ENCODE data around the gene GRK4.
"Not testable (repeated sequence)": the region's sequence is repeated elsewhere in the genome, so short reads cannot be mapped to it uniquely, and the experiment has no call there.

Gene GRK4

DNA sequence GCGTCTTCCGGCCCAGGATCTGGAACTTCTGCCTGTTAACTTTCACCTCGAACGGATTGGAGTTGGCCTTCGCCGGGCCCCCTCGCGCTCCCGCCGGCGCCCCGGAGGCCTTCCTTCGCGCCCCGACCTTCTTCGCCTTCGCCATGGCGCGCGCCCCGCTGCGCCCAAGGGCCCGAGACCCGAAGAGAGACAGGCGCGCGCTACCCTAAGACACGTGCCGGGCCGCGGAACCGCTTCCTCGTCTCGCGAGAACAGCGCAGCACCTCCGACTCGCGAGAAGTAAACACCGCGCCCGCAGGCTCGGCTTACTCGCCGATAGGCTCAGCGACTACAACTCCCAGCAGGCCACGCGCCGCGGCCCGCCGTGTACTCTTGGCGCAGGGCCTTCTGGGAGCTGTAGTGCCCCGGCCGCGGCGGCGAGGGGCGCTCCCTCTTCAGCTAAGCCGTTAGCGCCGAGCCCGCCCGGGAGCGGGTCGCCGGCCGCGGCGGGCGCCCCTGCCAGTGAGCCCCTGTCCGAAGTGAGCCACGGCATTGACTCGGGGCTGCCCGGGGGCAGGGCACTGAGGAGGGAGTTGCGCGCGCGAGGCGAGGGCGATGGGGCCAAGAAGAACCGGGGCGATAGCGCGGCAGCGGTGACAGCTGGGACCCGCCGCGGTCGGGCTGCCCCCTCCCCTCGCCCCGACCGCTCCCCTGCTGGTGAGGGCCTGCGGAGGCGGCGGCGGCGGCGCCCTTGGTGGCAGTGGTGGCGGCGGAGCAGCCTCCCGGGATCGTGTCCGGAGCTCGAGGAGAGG lies at the start of gene GRK4, which contains the start of gene NOP14:
Gene GRK4 (plus strand): TSS at position 397 of the 791 bp plus-strand sequence. CDS start 500 bp downstream, outside the sequence.
Gene NOP14 (minus strand): TSS at position 232 of the 791 bp plus-strand sequence. CDS start 87 bp downstream, at position 145.
- peak; percentile 96 for DNase-seq

DNA sequence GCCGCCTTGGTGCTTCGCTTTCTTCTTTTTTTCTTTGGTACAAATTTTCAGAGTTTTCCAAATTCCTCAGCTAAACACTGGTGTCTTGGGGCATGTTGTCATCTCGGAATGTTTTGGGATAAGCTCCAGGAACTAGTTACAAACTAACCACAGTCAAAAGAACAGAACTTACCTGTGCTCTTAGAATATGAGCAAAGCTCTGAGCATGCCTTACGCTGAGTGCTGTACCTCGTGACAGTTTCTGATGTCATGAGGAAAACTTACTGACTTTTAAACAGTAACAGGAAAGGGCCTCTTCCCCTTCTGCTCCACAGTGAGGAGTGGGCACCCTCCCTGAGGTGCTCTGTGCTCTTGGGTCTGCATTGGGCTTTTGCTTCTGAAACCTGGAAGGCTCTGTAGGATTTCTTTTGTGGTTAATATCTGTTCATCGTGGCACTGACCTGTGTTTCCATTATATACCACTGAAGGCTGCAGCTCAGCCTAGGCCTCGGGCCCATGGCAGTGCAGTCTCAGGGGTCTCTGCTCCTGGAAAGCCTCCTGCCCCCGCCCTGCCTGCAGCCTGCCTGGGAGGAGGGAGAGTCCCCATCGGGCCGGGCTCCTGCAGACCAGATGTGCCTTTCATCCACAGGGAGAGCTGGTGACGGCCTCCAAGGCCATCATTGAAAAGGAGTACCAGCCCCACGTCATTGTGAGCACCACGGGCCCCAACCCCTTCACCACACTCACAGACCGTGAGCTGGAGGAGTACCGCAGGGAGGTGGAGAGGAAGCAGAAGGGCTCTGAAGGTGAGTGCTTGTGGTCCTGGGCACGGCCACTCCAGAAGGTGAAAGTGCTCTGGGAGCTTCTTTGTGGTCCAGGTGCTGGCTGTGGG lies 48.9 kb upstream of the GRK4 start:
- no peak for DNase-seq

DNA sequence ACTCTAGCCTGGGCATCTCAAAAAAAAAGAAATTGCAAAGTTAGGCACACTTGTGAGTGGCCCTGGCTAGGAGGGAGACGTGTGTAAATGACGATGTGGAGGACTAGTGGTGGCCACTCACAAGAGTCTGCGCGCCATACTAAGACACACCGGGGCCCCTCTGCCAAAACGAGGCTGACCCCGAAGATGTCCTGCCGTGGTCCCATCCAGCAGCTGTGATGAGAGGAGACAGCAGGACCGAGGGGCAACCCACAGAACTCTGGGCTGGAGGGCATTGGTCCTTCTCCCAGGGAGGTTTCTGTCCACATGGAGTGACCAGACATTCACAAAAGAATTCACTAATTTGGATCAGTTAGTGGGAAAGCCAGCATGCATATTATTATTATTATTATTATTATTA lies 47.6 kb upstream of the GRK4 start:
- DNase-seq: no peak

DNA sequence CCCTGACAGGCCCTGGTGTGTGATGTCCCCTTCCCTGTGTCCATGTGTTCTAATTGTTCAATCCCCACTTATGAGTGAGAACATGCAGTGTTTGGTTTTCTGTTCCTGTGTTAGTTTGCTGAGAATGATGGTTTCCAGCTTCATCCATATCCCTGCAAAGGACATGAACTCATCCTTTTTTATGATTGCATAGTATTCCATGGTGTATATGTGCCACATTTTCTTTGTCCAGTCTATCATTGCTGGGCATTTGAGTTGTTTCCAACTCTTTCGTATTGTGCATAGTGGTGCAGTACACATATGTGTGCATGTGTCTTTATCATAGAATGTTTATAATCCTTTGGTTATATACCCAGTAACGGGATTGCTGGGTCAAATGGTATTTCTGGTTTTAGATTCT lies 46.7 kb upstream of the GRK4 start:
- not testable (repeated sequence) for DNase-seq

DNA sequence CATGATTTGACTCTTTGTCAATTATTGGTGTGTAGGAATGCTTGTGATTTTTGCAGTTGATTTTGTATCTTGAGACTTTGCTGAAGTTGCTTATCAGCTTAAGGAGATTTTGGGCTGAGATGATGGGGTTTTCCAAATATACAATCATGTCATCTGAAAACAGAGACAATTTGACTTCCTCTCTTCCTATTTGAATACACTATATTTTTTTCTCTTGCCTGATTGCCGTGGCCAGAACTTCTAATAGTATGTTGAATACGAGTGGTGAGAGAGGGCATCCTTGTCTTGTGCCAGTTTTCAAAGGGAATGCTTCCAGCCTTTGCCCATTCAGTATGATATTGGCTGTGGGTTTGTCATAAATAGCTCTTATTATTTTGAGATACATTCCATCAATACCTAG lies 45.1 kb upstream of the GRK4 start:
- not testable (repeated sequence) for DNase-seq

DNA sequence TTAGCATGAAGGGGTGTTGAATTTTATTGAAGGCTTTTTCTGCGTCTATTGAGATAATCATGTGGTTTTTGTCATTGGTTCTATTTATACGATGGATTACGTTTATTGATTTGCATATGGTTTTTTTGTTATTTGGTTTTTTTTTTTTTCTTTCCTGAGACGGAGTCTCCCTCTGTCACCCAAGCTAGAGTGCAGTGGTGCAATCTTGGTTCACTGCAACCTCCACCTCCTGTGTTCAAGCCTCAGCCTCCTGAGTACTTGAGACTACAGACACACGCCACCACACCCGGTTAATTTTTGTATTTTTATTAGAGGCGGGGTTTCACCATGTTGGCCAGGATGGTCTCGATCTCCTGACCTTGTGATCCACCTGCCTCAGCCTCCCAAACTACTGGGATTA lies 44.7 kb upstream of the GRK4 start:
- not testable (repeated sequence) for DNase-seq

DNA sequence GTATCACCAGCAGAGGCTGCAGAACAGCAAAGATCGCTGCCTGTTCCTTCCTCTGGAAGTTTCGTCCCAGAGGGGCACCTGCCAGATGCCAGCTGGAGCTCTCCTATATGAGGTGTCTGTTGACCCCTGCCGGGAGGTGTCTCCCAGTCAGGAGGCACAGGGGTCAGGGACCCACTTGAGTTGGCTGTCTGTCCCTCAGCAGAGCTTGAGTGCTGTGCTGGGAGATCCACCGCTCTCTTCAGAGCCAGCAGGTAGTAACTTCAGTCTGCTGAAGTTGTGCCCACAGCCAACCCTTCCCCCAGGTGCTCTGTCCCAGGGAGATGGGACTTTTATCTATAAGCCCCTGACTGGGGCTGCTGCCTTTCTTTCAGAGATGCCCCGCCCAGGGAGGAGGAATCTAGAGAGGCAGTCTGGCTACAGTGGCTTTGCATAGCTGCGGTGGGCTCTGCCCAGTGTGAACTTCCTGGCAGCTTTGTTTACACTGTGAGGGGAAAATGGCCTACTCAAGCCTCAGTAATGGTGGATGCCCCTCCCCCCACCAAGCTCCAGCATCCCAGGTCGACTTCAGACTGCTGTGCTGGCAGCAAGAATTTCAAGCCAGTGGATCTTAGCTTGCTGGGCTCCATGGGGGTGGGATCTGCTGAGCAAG lies 40.8 kb upstream of the GRK4 start:
- DNase-seq: not testable (repeated sequence)

DNA sequence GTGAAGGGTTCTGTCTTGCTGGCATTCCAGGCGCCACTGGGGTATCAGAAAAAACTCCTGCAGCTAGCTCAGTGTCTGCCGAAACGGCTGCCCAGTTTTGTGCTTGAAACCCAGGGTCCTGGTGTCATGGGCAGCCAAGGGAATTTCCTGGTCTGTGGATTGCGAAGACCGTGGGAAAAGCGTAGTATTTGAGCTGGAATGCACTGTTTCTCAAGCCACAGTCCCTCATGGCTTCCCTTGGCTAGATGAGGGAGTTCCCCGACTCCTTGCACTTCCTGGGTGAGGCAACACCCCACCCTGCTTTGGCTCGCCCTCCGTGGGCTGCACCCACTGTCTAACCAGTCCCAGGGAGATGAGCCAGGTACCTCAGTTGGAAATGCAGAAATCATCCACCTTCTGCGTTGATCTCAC lies 40.2 kb upstream of the GRK4 start:
- no peak for DNase-seq

DNA sequence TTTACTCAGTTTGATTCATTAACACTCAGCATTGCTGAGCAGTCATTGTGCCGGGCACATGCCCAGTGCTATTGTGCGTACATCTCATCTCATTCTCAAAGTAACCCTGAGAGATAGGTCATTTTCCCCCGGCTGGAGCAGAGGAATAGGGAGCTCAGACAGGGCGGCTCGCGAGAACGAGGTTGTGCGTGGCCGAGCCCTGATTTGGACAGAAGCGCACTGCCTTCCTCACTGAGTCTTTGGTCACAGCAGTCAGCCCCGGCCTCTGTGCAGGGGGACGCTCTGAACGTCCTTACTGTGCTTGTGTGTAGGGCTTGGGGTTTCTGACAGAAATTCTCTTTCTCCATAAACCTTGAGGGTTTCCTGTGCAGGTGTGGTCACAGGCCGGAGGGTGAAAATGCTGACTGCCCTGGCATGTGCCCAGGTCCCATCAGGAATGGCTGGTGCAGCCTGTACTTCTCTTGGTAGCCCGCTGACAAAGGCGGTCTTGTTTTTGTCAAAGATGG lies 39.6 kb upstream of the GRK4 start:
- DNase-seq: no peak

DNA sequence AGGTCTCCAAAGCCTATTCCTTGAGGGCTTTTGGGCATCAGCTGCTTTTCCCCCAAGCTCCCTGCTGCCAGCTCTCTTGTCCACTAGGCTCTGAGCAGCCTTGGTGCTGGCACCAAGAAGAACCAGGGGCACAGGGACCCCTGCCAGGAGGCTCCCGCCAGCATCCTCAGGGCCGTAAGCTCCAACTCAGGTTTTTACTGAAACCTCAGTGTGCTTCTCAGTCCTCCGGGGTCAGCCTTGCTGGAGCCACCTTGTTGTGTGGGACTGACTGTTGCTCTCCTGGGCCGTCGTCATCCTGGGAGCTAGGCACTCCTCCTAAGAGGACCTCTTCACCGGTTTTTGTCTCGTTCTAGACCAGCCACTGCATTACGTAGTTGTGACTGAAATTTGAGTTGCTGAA lies 39.1 kb upstream of the GRK4 start:
- no peak for DNase-seq

DNA sequence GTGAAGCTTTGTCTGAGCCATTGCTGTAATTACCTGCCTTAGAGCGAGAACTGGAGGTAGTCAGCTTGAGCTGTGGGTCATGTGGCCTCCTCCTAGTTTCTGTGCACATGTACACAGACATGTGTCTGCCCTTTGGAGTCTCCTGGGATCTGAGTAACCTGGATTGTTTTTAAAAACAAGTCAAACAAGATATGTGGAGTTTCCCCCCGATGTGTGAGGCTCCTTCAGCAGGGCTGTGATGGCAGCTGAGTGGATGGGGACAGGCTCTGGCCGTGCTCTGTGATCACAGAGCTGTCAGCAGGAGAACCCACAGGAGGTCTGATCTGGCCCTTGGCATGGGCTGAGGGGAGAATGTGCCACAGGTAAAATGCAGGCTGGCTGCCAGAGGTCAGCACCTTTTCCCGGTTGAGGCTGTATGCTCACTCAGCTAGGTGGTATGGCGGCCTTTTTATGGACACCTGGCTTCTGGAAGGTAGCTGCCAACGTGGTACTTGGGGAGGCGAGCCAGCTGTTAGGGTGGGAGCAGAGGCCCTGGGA lies 38.5 kb upstream of the GRK4 start:
- DNase-seq: no peak

DNA sequence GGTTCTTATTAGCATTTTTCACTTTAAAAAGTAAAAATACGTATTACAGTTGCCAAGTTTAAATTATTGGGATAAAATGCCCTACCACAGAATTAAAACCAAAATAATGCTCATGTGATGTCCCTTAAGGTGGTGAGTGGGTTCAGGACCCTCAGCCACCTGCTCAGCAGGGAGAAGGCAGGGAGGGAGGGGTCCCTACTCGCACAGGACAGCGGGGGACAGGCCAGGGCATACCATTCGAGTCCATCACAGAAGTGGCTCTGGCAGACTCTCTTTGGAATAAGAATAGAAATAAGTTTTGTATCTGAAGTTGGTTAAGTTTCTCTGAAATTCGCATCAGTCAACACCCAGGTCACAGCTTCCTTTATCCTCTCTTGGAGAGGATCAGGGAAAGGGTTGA lies 37.9 kb upstream of the GRK4 start:
- no peak for DNase-seq

DNA sequence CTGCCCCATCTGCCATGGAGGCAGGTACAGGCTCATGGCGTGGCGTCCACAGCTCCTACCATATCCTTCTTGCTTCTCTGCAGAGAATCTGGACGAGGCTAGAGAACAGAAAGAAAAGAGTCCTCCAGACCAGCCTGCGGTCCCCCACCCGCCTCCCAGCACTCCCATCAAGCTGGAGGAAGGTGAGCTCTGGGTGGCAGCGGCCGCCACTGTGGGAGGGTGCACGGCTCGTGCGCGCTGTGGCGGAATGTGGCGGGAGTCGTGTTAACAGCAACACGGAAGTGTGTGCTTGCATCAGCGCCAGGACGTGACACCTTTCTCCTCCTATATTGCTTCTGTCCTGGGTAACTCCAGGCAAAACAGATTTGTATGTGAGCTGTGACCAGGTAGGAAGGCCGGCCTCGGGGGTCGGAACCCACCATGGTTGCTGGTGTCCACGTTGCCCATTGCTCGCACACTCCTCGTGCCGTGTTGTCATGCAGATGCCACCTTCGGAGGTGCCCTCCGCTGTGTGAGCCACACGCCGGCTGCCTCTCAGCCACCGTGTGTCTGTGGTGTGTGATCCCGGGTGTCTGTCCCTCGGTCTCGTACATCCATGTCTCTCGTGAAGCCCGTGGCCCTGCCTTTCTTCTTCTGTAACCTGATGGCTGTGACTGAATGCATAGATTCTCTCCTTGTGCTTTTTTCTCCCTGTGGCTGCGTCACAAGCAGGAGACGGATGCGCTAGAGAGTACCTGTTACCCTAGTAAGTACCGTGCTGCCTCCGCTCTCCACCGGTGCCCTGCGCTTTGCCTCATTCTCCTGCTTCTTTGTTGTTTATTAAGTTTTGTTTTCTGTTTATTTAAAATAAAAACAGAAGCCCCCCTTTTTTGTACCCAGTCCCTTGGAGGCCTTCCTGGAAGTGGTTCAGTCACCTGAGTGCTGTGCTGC lies 37.2 kb upstream of the GRK4 start:
- no peak for DNase-seq

DNA sequence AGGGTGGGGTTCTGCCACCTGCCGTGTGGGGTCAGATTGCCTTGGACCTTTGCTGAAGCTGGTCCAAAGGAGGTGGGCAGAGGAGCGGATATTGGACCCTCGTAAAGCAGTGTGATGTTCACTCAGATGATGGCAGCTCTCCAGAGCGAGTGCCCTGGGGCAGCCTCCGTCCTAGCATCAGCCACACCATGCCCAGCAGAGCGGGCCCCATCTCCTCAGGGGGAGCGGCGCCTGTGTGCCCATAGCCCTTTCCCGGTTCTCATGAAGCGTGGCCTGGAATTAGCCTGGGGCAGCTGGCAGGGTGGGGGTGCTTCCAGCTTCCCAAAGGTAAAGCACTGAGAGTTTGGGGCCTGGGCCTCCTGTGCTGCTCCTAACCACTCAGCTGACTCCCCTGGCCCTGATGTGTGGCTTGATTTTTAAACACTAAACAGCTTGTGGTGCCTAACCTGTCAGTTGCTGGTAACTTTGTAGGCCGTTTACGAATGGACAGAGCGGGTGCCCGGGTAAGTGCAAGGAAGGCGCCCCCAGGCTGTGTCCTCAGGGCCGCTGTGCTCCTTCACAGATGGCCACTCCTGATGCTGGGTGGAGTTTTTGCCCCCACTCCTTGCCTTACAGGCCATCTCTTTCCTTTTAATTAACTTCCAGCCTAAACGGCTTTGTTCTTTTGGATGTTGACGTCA lies 36.2 kb upstream of the GRK4 start:
- DNase-seq: no peak

DNA sequence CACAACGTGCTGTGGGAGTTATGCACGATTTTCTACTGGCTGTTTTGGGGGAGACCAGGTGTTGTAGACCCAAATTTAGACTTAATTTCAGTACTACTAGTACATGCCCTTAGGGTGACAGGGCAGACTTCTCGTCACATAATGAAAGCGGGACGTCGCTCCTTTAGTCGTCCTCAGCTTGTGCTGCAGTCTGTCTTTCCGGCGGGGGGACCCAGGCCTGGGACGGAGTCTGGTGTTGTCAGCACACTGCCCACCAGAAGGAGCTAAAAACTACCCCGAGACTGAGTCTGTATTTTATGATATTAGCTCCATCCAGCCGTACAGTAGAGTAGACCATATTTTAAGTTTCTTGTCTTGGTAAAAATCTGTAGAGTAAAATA lies 35.7 kb upstream of the GRK4 start:
- DNase-seq: no peak

DNA sequence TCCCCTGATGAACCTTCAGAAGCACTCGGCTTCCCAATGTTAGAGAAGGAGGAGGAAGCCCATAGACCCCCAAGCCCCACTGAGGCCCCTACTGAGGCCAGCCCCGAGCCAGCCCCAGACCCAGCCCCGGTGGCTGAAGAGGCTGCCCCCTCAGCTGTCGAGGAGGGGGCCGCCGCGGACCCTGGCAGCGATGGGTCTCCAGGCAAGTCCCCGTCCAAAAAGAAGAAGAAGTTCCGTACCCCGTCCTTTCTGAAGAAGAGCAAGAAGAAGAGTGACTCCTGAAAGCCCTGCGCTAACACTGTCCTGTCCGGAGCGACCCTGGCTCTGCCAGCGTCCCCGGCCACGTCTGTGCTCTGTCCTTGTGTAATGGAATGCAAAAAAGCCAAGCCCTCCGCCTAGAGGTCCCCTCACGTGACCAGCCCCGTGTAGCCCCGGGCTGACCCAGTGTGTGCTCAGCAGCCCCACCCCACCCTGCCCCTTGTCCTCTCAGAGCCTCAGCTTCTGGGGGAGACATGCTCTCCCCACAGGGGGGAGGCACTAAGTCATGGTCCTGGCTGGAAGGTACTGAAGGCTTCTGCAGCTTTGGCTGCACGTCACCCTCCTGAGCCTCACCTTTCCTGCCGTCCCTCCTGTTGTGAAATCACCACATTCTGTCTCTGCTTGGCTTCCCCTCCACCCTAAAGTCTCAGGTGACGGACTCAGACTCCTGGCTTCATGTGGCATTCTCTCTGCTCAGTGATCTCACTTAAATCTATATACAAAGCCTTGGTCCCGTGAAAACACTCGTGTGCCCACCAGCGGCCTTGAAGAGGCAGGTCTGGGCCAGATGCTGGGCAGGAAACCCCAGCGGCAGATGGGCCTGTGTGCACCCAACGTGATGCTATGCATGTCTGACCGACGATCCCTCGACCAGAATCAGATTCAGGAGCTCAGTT lies 34.9 kb upstream of the GRK4 start:
- DNase-seq: no peak

DNA sequence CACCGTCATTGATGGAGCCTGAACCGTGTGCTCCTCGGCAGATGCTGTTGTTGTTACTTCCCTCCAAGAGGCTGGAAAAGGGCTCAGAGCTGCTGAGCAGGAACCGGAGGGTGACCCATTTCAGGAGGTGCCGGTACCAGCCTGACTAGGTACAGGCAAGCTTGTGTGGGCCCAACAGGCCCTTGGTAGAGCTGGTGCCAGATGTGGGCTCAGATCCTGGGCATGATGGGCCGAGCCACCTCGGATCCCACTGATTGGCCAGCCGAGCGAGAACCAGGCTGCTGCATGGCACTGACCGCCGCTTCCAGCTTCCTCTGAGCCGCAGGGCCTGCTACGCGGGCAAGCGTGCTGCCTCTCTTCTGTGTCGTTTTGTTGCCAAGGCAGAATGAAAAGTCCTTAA lies 33.9 kb upstream of the GRK4 start:
- DNase-seq: no peak

DNA sequence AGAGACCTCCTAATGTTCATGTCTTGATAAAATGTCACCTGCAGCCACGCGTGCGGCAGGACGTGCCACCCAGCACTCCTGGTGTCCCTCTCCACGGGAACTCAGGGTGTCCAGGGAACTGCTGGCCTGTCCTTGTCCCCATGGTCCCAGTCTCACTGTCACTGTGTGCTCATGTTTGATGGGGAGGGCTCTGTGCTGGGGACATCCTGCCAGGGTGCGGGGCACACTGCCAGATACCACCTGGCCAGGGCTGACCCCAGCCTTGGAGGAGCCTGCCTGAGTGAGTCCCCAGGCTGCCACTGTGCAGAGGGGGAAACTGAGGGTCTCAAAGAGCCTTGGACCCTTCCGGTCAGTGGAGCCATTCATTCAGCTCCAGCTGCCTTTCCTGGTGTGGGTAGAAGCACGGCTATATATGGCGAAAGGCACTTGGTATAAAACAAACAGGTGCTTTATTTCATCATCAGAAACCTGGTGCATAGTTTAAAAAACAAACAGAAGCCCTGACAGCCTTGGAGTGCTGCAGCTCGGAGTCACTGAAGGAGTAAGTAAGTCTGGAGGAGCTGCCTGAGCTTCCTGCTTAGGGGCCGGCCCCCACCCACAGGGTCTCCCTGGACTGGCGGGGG lies 33.1 kb upstream of the GRK4 start:
- DNase-seq: no peak

DNA sequence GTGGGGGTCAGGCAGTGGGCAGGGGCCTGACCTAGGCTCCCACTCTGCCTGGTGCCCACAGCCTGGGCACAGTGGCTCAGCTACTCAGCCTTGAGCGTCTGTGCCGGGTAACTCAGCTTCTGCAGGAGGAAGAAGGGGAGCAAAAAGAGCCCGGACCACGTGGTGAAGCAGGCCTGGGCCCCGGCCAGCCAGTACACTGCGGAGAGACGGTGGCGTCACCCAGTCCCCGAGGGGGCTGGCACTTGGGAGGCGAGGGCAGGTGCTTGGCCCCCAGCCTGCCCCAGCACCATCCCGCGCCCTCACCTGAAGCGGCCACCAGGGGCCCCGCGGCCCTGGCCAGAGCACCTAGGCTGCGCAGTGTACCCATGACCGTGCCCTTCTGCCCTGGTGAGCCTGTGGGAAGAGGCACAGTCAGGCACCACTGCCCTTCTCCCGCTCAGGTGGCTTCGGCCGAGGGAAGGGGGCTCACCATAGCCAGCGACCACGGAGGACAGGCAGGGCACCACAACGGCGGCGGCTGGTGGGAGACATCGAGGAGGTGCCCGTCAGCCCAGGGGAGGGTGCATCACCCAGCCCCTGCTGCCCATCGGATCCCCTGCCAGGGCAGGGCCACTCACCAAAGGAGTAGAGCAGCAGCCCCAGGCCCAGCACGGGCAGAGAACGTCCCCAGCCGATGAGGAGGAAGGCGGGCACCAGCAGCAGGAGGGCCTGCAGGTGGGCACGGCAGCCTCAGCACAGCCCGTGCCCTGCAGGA lies 32.4 kb upstream of the GRK4 start:
- DNase-seq: peak; percentile 50
